OCI-LY3 (cell line): ENCODE measurements around the gene KIF6.

Experiments used
- H2AFZ ChIP-seq: fragments of 200-600, 300-600 bp; shearing (Covaris generic); 2 replicates; pipeline ENCODE4 v1.6.0; 2014; ENCODE audit warnings: antibody characterized with exemption, low read depth, low read length
- H3K27ac ChIP-seq: fragments of 200-600, 300-600 bp; sonication (generic); 2 replicates; pipeline ENCODE4 v1.5.1; 2014; ENCODE audit warnings: mild to moderate bottlenecking, low read length, moderate library complexity, mixed read lengths
- H3K27me3 ChIP-seq: fragments of 200-600, 300-600 bp; sonication (generic); 2 replicates; pipeline ENCODE4 v1.6.1; 2014; ENCODE audit warnings: low read depth, low read length, mixed read lengths
- H3K36me3 ChIP-seq: fragments of 200-600, 300-600 bp; sonication (generic); replicated peaks from 2 replicates; pipeline ENCODE3; 2014; ENCODE audit warnings: low read depth, low read length, mixed read lengths
- H3K4me1 ChIP-seq: fragments of 300-600, 200-600 bp; sonication (generic); 2 replicates; pipeline ENCODE4 v1.6.1; 2014; ENCODE audit warnings: low read length, mixed read lengths
- H3K4me2 ChIP-seq: fragments of 200-600, 300-600 bp; sonication (generic); 2 replicates; pipeline ENCODE4 v1.6.1; 2014; ENCODE audit warnings: low read length, mixed read lengths
- H3K4me3 ChIP-seq: fragments of 300-600, 200-600 bp; sonication (generic); 2 replicates; pipeline ENCODE4 v1.5.1; 2014; ENCODE audit warnings: antibody characterized with exemption, mild to moderate bottlenecking, low read length, moderate library complexity
- H3K79me2 ChIP-seq: fragments of 300-600, 200-600 bp; shearing (Covaris generic); 2 replicates; pipeline ENCODE4 v1.6.1; 2014; ENCODE audit warnings: mild to moderate bottlenecking, low read length, mixed read lengths
- H3K9ac ChIP-seq: fragments of 300-600, 200-600 bp; shearing (Covaris generic); 2 replicates; pipeline ENCODE4 v1.6.0; 2014; ENCODE audit warnings: mild to moderate bottlenecking, low read length, moderate library complexity
- H3K9me3 ChIP-seq: fragments of 200-600, 300-600 bp; shearing (Covaris generic); 2 replicates; pipeline ENCODE4 v1.6.1; 2014; ENCODE audit warnings: low read length, mixed read lengths; ENCODE audit not compliant: insufficient read depth
- H4K20me1 ChIP-seq: fragments of 200-600, 300-600 bp; sonication (generic); 2 replicates; pipeline ENCODE4 v1.6.1; 2016; ENCODE audit warnings: low read length, mixed read lengths; ENCODE audit not compliant: insufficient read depth
- CTCF ChIP-seq: fragments of 200-600, 300-600 bp; sonication (generic); IDR thresholded peaks from 2 replicates; pipeline ENCODE4 v1.5.1; 2014; ENCODE audit warnings: antibody characterized with exemption, low read length, low read depth
- EZH2phosphoT487 ChIP-seq: fragments of 200-600 bp; shearing (Covaris generic); IDR thresholded peaks from 2 replicates; pipeline ENCODE4 v1.6.1; 2018; ENCODE audit warnings: antibody characterized with exemption, mixed run types, low read depth

Gene KIF6

GRCh38 chr6:39375405-39375804 lies 349.8 kb downstream of the KIF6 start:
- Histone ChIP-seq H2AFZ (no peak overlapping the region), H3K9ac (no peak overlapping the region), H4K20me1 (no peaks in the 10 kb centered on the region), H3K4me1 (peaks cover 15% of the 10 kb centered on the region), H3K36me3 (no peaks in the 10 kb centered on the region), H3K27ac (no peak overlapping the region), H3K79me2 (no peaks in the 10 kb centered on the region), H3K4me2 (no peak overlapping the region), H3K4me3 (no peak overlapping the region), H3K9me3 (no peaks in the 10 kb centered on the region), H3K27me3 (no peaks in the 10 kb centered on the region)
- no peak for TF ChIP-seq EZH2phosphoT487
- no peak for TF ChIP-seq CTCF

- no peaks in the 10 kb centered on the region for H3K36me3 ChIP-seq
- no peak overlapping the region for H3K27ac ChIP-seq
- H3K9me3 ChIP-seq = no peaks in the 10 kb centered on the region
- H2AFZ ChIP-seq = no peak overlapping the region
- H3K4me3 ChIP-seq = no peak overlapping the region
- H3K79me2 ChIP-seq = no peaks in the 10 kb centered on the region
- no peak overlapping the region for H3K9ac ChIP-seq
- H3K4me2 ChIP-seq = no peak overlapping the region
- H3K27me3 ChIP-seq = no peaks in the 10 kb centered on the region
- H4K20me1 ChIP-seq = no peaks in the 10 kb centered on the region
- TF ChIP-seq CTCF (no peak), EZH2phosphoT487 (no peak)
- no peaks in the 10 kb centered on the region for H3K4me1 ChIP-seq
These were observed 354.8 kb downstream of the KIF6 start for GRCh38 chr6:39370390-39370789.

GRCh38 chr6:39369987-39370386 lies 355.2 kb downstream of the KIF6 start:
- Histone ChIP-seq H3K4me1 (no peaks in the 10 kb centered on the region), H3K27ac (no peak overlapping the region), H3K79me2 (no peaks in the 10 kb centered on the region), H3K36me3 (no peaks in the 10 kb centered on the region), H3K9me3 (no peaks in the 10 kb centered on the region), H3K4me3 (no peak overlapping the region), H3K27me3 (no peaks in the 10 kb centered on the region), H4K20me1 (no peaks in the 10 kb centered on the region), H3K9ac (no peak overlapping the region), H2AFZ (no peak overlapping the region), H3K4me2 (no peak overlapping the region)
- no peak for TF ChIP-seq EZH2phosphoT487
- peak; percentile 32 for TF ChIP-seq CTCF

- H3K9me3 ChIP-seq = no peaks in the 10 kb centered on the region
- H3K27me3 ChIP-seq = no peaks in the 10 kb centered on the region
- TF ChIP-seq CTCF (no peak), EZH2phosphoT487 (no peak)
- H3K79me2 ChIP-seq = no peaks in the 10 kb centered on the region
- no peak overlapping the region for H3K4me3 ChIP-seq
- no peak overlapping the region for H3K27ac ChIP-seq
- no peak overlapping the region for H2AFZ ChIP-seq
- no peaks in the 10 kb centered on the region for H4K20me1 ChIP-seq
- no peak overlapping the region for H3K9ac ChIP-seq
- H3K4me1 ChIP-seq = no peaks in the 10 kb centered on the region
- no peaks in the 10 kb centered on the region for H3K36me3 ChIP-seq
- no peak overlapping the region for H3K4me2 ChIP-seq
These were observed 357.5 kb downstream of the KIF6 start for GRCh38 chr6:39367700-39368099.
